HG02852 (cell line): ENCODE measurements around the gene TLL2.
A peak's percentile ranks its signal among the peaks of the same experiment; 100 is the strongest.

Experiments used
- ATAC-seq: cut with Tn5 transposase; IDR thresholded peaks from one replicate; pipeline ENCODE4 v1.9.1; 2021; ENCODE audit warnings: mild to moderate bottlenecking, moderate library complexity; ENCODE audit not compliant: unreplicated experiment

The TLL2 gene

DNA sequence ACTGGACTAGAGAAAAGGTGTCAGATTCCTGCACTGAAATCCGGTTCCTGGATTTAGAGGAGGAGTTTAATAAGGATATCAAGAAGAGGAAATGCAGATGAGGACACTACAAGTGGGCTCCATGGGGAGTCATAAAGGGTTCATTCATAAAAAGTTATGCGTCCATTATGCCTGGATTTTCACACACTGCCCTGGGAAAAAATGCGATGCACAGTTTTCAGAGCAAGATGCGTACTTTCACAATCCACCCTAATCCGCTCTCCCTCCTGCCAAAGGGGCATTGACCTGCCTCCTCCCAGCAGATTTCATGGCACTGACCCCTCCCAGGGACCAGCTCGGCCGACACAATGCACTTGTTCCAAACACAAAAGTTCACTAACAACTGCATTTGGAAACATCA is 112.7 kb downstream of the TLL2 start:
- ATAC-seq = no peak

DNA sequence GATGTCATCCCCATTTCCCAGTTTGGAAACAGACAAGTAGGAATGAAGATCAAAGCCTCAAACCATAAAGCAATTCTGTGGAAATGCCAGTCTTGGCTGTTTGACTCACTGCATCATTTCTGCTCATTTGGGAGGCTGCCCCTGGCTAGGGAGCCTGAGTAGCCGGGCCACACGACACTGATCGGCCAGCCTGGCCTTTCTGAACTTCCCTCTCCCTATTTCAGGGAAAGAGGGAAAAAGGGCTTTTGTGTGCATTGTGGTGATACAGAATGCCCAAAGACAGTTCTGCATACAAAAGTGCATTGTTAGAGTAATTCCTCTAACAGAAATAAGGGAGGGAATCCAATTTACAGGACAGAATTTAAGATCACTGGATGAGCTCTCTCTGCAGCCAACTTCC is 113.3 kb downstream of the TLL2 start:
- ATAC-seq = no peak

GRCh38 chr10:96397902-96398301 is 115.8 kb downstream of the TLL2 start:
- no peak for ATAC-seq

DNA sequence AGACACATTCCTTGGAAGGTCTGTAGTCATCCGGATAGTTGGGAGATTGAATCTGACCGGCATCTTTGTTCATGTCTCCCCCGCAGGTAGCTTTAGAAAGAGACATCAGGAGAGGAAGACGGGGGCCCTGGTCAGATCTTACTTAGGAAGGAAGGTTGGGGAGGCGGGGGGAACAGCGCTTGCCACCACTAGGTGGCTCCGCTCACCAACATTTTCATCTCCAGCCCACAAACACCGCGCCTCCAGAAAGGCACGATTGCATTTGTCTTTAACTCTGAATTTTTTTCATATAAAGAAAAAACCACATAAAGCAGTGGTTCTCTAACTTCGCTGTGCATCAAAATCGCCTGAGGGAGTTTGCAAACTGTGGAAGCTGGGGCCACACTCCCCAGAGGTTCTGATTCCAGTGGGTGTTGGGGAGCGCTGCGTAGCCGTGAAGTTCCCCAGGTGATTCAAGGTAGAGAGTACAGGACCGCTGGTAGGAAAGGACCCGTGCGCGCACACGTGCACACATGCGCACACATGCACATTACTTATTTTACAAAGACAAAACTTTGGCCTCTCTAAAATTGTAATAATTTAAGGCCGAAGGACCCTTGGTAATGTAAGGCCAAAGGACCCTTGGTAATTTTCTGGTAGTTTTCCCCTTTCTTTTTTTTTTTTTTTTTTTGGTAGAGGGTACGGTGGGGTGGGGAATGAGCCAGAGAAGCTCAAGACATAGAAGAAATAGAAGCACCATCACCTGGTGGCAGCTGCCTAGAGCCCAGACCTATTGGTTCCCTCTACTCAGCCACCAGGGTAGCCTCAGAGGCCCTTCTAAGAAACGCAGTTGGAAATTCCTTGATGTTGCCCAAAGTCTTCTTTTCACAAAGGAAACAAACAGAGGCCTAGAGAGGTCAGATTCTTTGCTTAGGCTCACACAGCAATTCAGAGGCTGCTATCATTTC is 117.5 kb downstream of the TLL2 start:
- no peak for ATAC-seq

GRCh38 chr10:96390460-96390864 is 123.3 kb downstream of the TLL2 start:
- no peak for ATAC-seq

GRCh38 chr10:96389785-96390184 is 123.9 kb downstream of the TLL2 start:
- no peak for ATAC-seq

GRCh38 chr10:96387601-96388000 is 126.1 kb downstream of the TLL2 start:
- no peak for ATAC-seq

- no peak for ATAC-seq
These were observed 126.6 kb downstream of the TLL2 start for GRCh38 chr10:96387161-96387560.

DNA sequence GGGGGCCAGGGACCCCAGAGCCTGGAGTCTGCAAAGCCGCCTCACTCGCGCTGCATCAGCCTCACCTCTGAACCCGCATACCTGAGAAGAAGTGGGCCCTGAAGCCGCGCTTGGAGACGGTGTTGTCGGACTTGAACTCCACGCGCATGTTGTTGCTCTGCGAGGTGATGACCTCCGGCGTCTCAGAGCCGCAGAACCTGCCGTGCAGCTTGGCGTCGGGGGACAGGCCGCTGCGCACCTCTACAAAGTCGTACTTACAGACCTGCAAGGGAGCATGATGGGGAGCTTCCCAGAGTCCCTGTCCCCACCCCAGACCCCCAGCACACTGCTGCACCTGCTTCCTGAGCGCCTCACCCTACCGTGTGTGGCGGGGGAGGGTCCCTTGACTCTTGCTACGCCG is 129.2 kb downstream of the TLL2 start:
- no peak for ATAC-seq

DNA sequence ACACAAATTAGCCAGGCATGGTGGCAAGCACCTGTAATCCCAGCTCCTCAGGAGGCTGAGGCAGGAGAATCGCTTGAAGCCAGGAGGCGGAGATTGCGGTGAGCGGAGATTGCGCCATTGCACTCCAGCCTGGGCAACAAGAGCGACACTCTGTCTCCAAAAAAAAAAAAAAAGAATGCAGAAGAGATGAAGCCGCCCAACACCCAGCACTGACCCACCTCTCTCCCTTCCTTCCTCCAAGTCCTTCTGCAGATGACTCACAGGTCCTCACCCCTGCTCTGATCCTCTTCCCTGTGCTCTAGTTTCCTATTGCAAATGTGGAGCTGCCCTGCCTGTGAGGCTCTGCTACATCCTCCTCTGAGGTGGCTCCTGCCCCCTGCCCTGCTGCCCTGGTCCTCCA is 132.9 kb downstream of the TLL2 start:
- ATAC-seq = no peak

- ATAC-seq = no peak
These were observed 134.0 kb downstream of the TLL2 start for GRCh38 chr10:96379758-96380157.

DNA sequence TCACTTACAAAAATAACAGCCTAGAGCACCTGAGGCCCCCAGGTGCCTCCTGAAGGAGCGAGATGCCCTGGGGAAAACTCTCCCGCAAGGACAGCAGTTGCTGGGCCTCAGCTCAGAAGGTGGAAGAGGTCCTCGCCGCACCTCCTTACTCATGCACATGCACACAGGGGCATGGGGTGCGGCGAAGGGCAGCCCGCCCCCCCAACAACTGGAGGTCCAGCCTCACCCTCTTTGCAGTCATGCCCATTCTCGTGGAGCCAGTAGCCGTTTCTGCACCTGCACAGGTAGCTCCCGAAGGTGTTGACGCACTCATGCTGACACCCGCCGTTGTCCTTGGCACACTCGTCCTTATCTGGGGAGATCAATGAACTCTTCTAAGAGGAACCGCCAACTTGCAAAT is 135.0 kb downstream of the TLL2 start:
- no peak for ATAC-seq

DNA sequence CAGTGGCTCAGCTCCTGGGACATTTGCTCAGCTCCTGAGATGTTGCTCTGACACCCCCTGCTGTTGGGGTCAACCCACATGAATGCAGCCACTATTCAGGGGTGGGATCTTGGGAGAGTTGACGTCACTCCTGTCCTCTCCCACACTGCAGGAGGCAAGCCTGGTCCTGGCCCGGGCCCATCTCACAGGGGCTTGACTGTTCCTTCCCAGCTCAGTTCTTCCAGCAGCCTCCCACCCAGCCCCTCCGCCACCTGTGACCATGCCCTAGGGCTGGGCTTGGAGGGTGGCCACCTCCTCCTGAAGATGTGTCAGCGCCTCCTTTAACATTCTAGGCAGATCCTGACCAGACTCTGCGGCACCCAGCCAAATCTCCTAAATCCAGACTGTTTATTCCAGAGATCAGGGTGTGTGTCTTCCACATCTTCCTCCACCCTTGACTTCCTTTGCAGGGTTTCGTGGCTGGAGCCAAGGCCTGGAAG is 135.9 kb downstream of the TLL2 start:
- ATAC-seq = no peak

GRCh38 chr10:96376483-96376882 is 137.2 kb downstream of the TLL2 start:
- peak; percentile 59 for ATAC-seq

DNA sequence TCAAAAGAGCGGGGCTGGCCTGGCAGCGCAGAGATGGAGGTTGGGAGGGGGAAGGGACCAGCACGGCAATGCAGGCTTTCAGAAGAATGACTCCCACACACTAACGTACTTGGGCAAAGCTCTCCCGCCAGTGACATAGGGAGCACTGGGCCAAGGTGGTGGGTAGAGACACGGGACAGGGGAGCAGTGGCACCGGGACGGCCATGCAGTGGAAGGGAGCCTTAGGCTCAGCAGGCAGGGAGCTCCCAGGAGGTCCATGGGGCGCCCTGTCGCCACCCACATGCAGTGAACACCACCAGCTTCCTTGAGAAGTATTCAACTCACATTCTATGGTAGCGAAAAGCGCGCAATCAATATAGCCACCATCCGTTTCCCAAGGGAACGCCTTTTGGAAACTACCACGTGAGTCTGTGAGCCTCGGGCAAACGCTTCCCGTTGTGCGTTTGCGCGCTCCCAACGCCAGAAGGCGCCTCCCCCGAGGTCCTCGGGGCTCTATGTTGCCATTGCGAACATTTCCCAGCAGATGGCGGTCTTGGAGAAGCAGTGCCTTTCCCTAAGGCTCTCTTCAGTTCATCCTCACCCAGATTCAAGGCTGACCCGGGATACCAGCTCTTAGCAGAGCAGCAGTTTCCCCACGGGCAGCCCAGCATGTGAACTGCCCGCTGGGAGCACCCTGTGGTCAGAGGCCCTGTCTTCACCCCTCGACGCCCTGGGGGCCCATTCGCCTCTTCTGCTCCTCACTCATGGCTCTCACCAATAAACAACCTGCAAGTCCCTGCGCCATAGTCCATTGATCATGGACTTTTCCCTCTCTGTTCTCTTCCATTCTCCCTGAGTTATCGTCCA is 138.5 kb downstream of the TLL2 start:
- peak; percentile 72 for ATAC-seq

GRCh38 chr10:96374639-96374984 is 139.1 kb downstream of the TLL2 start:
- no peak for ATAC-seq

GRCh38 chr10:96374004-96374403 is 139.7 kb downstream of the TLL2 start:
- no peak for ATAC-seq

- no peak for ATAC-seq
These were observed 142.4 kb downstream of the TLL2 start for GRCh38 chr10:96371356-96371755.

- peak; percentile 48 for ATAC-seq
These were observed 143.1 kb downstream of the TLL2 start for GRCh38 chr10:96370584-96371157.

DNA sequence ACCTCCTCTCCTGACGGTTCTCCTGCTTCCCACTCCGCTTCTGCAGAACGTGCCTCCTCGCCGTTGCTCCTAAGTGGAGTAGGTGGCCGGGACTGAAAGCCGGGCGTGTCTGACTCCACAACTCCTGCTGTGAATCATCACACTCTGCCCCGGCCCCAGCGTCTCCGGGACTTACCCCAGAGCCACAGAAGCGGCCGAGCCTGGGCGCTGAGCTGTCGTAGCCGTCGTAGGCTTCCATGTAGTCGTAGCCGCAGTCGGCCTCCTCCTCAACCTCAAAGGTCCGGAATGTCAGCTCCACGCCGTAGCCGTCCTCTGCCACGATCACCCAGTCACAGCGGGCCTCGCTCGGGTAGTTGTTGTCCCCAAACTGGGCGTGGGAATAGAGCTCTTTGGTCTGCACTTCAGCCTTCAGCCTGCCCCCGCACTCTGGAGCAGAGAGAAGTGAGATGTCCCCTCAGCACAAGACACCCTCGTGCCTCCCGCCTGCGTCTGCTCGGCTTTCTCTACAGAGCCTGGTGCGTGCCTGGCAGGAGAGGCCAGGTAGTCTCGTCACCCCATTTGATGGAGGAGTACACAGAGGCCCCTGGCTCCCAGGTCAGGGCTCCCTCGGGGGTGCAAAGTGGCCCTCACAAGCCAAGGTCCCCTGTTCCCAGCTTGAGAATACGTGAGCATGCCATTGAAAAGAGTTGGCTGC is 143.7 kb downstream of the TLL2 start:
- no peak for ATAC-seq

GRCh38 chr10:96368971-96369370 is 144.8 kb downstream of the TLL2 start:
- no peak for ATAC-seq
